ENCODE data around the gene DISC1.

The DISC1 gene

DNA sequence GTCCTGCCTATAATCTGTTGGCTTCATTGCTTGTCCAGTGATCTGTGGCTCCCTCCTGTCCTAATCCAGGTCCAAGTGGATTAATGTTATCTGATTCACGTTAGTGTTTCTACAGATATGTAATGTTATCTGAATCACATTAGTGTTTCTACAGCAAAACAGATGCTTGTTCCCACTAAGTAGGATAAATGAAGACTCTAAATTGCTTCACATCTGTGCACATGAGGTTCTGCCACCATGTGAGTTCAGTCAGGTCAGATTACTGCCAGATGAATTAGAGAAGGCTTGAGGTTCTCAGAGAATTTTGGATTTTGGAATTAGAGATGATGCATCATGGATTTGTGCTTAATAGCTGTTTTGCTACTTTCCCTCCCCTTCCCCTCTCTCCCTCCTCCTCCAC, 13.2 kb downstream of the DISC1 start:
- TF ChIP-seq FOXM1 (IDR thresholded peaks at IDR 0.05; ENCODE audit: borderline replicate concordance, low read depth) (no peak), CEBPB (IDR thresholded peaks at IDR 0.05) (no peak), TCF12 (IDR thresholded peaks at IDR 0.05; ENCODE audit: low read depth) (no peak), TEAD4 (IDR thresholded peaks at IDR 0.05) (no peak), EP300 (IDR thresholded peaks at IDR 0.05; ENCODE audit: borderline replicate concordance) (no peak), MAX (IDR thresholded peaks at IDR 0.05) (no peak), EGR1 (IDR thresholded peaks at IDR 0.05) (no peak), YY1 (IDR thresholded peaks at IDR 0.05; ENCODE audit: low read depth) (no peak), ZBTB7A (IDR thresholded peaks at IDR 0.05; ENCODE audit: low read depth) (no peak), TAF1 (IDR thresholded peaks at IDR 0.05; ENCODE audit: low read depth) (no peak), NFIC (IDR thresholded peaks at IDR 0.05) (no peak), CREB1 (IDR thresholded peaks at IDR 0.05; ENCODE audit: low read depth) (no peak)
- TF ChIP-seq, protein P1, sequence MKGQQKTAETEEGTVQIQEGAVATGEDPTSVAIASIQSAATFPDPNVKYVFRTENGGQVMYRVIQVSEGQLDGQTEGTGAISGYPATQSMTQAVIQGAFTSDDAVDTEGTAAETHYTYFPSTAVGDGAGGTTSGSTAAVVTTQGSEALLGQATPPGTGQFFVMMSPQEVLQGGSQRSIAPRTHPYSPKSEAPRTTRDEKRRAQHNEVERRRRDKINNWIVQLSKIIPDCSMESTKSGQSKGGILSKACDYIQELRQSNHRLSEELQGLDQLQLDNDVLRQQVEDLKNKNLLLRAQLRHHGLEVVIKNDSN (IDR thresholded peaks at IDR 0.05): no peak

DNA sequence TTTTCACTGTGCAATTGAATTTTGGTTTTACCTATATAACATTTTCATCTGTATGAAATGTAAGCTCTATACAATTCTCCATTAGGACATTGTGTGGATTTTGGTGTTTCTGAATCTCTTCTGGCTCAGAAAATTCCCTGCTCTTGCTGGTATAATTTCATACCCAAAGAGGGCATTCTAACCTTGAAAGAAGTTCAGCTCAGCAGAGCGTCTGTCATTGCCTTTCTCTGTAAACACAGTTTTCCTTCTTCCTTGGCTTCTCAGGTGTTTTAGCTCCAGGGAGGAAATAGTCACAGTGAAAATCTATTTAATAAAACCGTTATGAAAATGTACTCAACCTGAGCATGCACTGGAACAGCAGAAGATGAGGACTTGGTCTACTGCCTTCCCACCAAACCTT, 16.0 kb downstream of the DISC1 start:
- TF ChIP-seq NFIC (IDR thresholded peaks at IDR 0.05) (no peak), YY1 (IDR thresholded peaks at IDR 0.05; ENCODE audit: low read depth) (no peak), FOXM1 (IDR thresholded peaks at IDR 0.05; ENCODE audit: borderline replicate concordance, low read depth) (no peak), TEAD4 (IDR thresholded peaks at IDR 0.05) (no peak), EGR1 (IDR thresholded peaks at IDR 0.05) (no peak), MAX (IDR thresholded peaks at IDR 0.05) (no peak), TAF1 (IDR thresholded peaks at IDR 0.05; ENCODE audit: low read depth) (no peak), RAD21 (IDR thresholded peaks at IDR 0.05; ENCODE audit: low read depth) (no peak), REST (IDR thresholded peaks at IDR 0.05; ENCODE audit: low read depth) (no peak), CEBPB (IDR thresholded peaks at IDR 0.05) (no peak), ZBTB7A (IDR thresholded peaks at IDR 0.05; ENCODE audit: low read depth) (no peak), EP300 (IDR thresholded peaks at IDR 0.05; ENCODE audit: borderline replicate concordance) (no peak), TCF12 (IDR thresholded peaks at IDR 0.05; ENCODE audit: low read depth) (no peak)
- TF ChIP-seq, protein P1 (IDR thresholded peaks at IDR 0.05): no peak

DNA sequence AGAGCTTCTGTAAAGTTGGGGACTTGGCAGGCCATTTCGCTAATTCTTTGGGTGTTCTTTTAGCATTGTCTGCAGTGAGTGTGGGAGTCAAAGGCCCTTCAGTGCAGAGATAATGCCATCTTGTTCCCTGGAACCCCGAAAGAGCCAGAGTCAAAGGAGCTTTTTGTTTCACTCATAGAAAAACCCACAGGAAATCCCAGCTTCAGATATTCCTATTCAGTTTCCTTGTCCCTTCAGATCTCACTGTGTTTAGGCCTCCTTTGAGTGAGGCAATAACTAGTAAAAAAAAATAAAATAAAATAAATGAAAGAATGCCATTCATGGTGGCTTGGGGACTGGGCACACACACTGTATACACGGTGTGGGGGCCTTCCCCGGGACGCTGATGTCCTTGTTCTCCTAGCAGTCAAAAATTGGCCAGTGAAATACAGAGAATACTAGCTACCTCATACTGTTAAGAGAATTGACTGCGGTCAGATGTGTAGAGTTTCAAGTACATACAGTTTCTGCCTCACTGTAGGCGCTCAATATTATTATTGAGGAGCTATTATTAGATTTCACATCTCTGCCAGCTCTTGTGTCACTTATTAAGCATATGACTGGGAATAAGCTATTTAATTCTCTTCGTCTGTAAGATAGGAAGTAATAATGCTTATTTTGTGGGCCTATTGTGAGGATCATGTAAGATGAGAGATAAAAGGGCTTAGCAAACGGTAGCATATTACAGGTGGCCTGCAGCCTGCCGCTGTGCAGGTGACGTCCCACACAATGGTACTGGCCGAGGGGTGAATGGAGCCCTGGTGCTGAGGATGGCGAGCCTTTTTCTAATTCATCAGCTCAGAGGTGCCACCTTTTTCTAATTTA, 16.7 kb downstream of the DISC1 start:
- TF ChIP-seq REST (IDR thresholded peaks at IDR 0.05; ENCODE audit: low read depth) (no peak), ZBTB7A (IDR thresholded peaks at IDR 0.05; ENCODE audit: low read depth) (no peak), NFIC (IDR thresholded peaks at IDR 0.05) (no peak), TCF12 (IDR thresholded peaks at IDR 0.05; ENCODE audit: low read depth) (no peak), MAX (IDR thresholded peaks at IDR 0.05) (no peak)
- TF ChIP-seq, protein P1 (IDR thresholded peaks at IDR 0.05): no peak

DNA sequence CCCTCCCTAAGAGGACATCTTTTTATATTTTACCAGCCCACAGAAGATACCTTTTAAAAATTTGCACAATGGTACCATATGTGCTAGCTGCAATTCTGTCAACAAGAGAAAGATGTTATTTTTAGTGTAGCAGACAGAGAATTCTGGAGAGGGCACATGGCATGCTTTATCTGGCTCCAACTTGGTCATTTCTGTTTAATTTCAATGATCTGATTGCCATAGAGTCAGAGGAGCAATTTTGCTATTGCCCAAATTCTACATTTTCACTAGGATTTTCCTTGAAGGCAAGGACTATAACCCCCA, 17.3 kb downstream of the DISC1 start:
- TF ChIP-seq ZBTB7A (IDR thresholded peaks at IDR 0.05; ENCODE audit: low read depth) (no peak), TEAD4 (IDR thresholded peaks at IDR 0.05) (no peak), RAD21 (IDR thresholded peaks at IDR 0.05; ENCODE audit: low read depth) (no peak), YY1 (IDR thresholded peaks at IDR 0.05; ENCODE audit: low read depth) (no peak), MAX (IDR thresholded peaks at IDR 0.05) (no peak), REST (IDR thresholded peaks at IDR 0.05; ENCODE audit: low read depth) (no peak), TCF12 (IDR thresholded peaks at IDR 0.05; ENCODE audit: low read depth) (no peak), CEBPB (IDR thresholded peaks at IDR 0.05) (no peak), EP300 (IDR thresholded peaks at IDR 0.05; ENCODE audit: borderline replicate concordance) (no peak), NFIC (IDR thresholded peaks at IDR 0.05) (no peak), CREB1 (IDR thresholded peaks at IDR 0.05; ENCODE audit: low read depth) (no peak), FOXM1 (IDR thresholded peaks at IDR 0.05; ENCODE audit: borderline replicate concordance, low read depth) (no peak), TAF1 (IDR thresholded peaks at IDR 0.05; ENCODE audit: low read depth) (no peak)

Data from Ishikawa (cell line).